Measurements from ENCODE around the gene ZNF446.

GRCh38 chr19:58519087-58519354 is 42.9 kb downstream of the ZNF446 start:
- TF ChIP-seq CTCF (conservative IDR thresholded peaks at IDR 0.05 in 1 of 2, IDR thresholded peaks at IDR 0.05 in 1 of 2; ENCODE audit: low read depth in 1 of 2, low read length in 2 of 2), result peak; percentile 68 to 80
- TF ChIP-seq EZH2 (IDR thresholded peaks at IDR 0.05; ENCODE audit: low read length, missing control alignments), result no peak
